ENCODE results near the gene CXCL8. TPM values are rescaled to one million over a fixed set of nuclear protein-coding genes. Genes with fewer than 3 reads are reported as not detected.

CXCL8 gene
- total and polyA plus RNA-seq, 2 donors (not counting 3 experiments of a cell fraction or from before 2014, with no cell fraction given), result 6.4 to 12.6 TPM

- TF ChIP-seq FOS (IDR thresholded peaks at IDR 0.05; ENCODE audit: borderline replicate concordance, insufficient read depth, low read length), result no peak
- no peak for TF ChIP-seq MAX (IDR thresholded peaks at IDR 0.05; ENCODE audit: insufficient read depth, insufficient read length)
- no peak for TF ChIP-seq JUN (IDR thresholded peaks at IDR 0.05; ENCODE audit: borderline replicate concordance, insufficient read depth, insufficient read length, low read depth)
- TF ChIP-seq POLR2AphosphoS5 (IDR thresholded peaks at IDR 0.05; ENCODE audit: insufficient read depth, low read depth, low read length), result no peak
- no peak for TF ChIP-seq CTCF (IDR thresholded peaks at IDR 0.05; ENCODE audit: extremely low read depth in 1 of 2, insufficient read depth in 1 of 2, low read depth in 1 of 2, low read length in 2 of 2)
- TF ChIP-seq GATA2 (IDR thresholded peaks at IDR 0.05; ENCODE audit: insufficient read depth, insufficient read length, low read depth, low read length), result peak; percentile 72
- no peak for TF ChIP-seq MYC (IDR thresholded peaks at IDR 0.05; ENCODE audit: low read depth, low read length)
- H3K9me1 ChIP-seq (replicated peaks; ENCODE audit: control insufficient read depth, extremely low read depth, insufficient read depth, low read length), result no peaks in the 10 kb centered on the region
- no TSS peak for BruUV-seq (replicated peaks)
- dilution Hi-C loops (cut with MboI; ENCODE audit: extremely low pct_ligation_motif_present, low sequenced_read_pairs) (no loop called here), intact Hi-C loops (cut with micrococcal nuclease) (no loop called here)
- H4K20me1 ChIP-seq (replicated peaks; ENCODE audit: control insufficient read depth, extremely low read depth, insufficient read depth, low read length), result no peaks in the 10 kb centered on the region
- H3K27me3 ChIP-seq (ENCODE audit: control insufficient read depth in 2 of 2, insufficient read depth in 2 of 2, low read length in 2 of 2), result no peaks in the 10 kb centered on the region
- ChIA-PET CTCF (interaction anchor here (0.5 kb wide), 1 partner anchor 20 kb away, joined by 3 read pairs; no protein-coding TSS in a partner anchor), POLR2A (no interaction called here)
- no peak overlapping the region for H3K4me3 ChIP-seq (replicated peaks in 1 of 3; ENCODE audit: insufficient read depth in 1 of 3, low read depth in 1 of 3, low read length in 3 of 3)
- no peaks in the 10 kb centered on the region for H3K9me3 ChIP-seq (replicated peaks; ENCODE audit: control insufficient read depth, insufficient read depth, low read length)
- H3K9ac ChIP-seq (replicated peaks; ENCODE audit: extremely low read depth, insufficient read depth, low read length), result no peak overlapping the region
- no peak overlapping the region for H2AFZ ChIP-seq (ENCODE audit: low read depth, low read length)
- no peaks in the 10 kb centered on the region for H3K36me3 ChIP-seq (ENCODE audit: control insufficient read depth in 2 of 2, extremely low read depth in 1 of 2, insufficient read depth in 2 of 2, low read length in 2 of 2)
- no peak overlapping the region for H3K4me2 ChIP-seq (ENCODE audit: insufficient read depth, low read length)
- no peak overlapping the region for H3K27ac ChIP-seq (ENCODE audit: insufficient read depth, low read depth, low read length)
- FAIRE-seq (no peak), DNase-seq (ENCODE audit: low read depth, low spot score) (peak; percentile 40)
- peaks cover 6% of the 10 kb centered on the region for H3K4me1 ChIP-seq (ENCODE audit: control insufficient read depth, extremely low read depth, insufficient read depth, low read length)
- H3K79me2 ChIP-seq (ENCODE audit: control insufficient read depth, insufficient read depth, low read length), result no peaks in the 10 kb centered on the region
Measured at GRCh38 chr4:73692254-73692653, 48.1 kb upstream of the CXCL8 start.
